Measurements from ENCODE around the gene P4HA2.

- TF ChIP-seq CTCF (conservative IDR thresholded peaks at IDR 0.05; ENCODE audit: low read length) (no peak), EZH2phosphoT487 (IDR thresholded peaks at IDR 0.05; ENCODE audit: borderline replicate concordance, low read depth, low read length) (no peak)
These were observed 36.1 kb upstream of the P4HA2 start for GRCh38 chr5:132263548-132264261.
